Measurements from ENCODE around the gene BRF1. TPM values are rescaled to one million over a fixed set of nuclear protein-coding genes. Genes with fewer than 3 reads are reported as not detected.
A peak's percentile ranks its signal among the peaks of the same experiment; 100 is the strongest.

Gene BRF1
- total and polyA plus RNA-seq, 2 donors = 14.7 to 29.8 TPM

- Histone ChIP-seq H3K36me3 (ENCODE audit: control insufficient read depth in 2 of 2, insufficient read depth in 2 of 2, low read length in 1 of 2) (no peaks in the 10 kb centered on the region), H3K9me3 (ENCODE audit: control insufficient read depth in 2 of 2, insufficient read depth in 1 of 2, low read length in 1 of 2) (no peaks in the 10 kb centered on the region), H3K27ac (ENCODE audit: low read depth in 1 of 2, low read length in 1 of 2) (no peak overlapping the region), H3K27me3 (ENCODE audit: control insufficient read depth in 2 of 2, insufficient read depth in 1 of 2, low read length in 1 of 2) (peaks cover 7 to 71% of the 10 kb centered on the region in 2 donors), H3K4me3 (ENCODE audit: low read length in 2 of 2) (no peak overlapping the region), H3K4me1 (ENCODE audit: control insufficient read depth in 2 of 2, insufficient read depth in 2 of 2, low read length in 2 of 2) (peaks cover 0 to 39% of the 10 kb centered on the region in 2 donors)
- 97% methylated on average over 13 of the region's 13 CpGs for WGBS
- no peak for DNase-seq (ENCODE audit: low read depth in 6 of 9, low spot score in 9 of 9)
Observed at GRCh38 chr14:105179191-105179590, 121.6 kb downstream of the BRF1 start.

GRCh38 chr14:105178868-105179140, 122.0 kb downstream of the BRF1 start:
- no peaks in the 10 kb centered on the region for H3K36me3 ChIP-seq (ENCODE audit: control insufficient read depth in 2 of 2, insufficient read depth in 2 of 2, low read length in 1 of 2)
- no peak overlapping the region for H3K27ac ChIP-seq (ENCODE audit: low read depth in 1 of 2, low read length in 1 of 2)
- DNase-seq (ENCODE audit: low read depth in 6 of 9, low spot score in 9 of 9) = no peak
- H3K9me3 ChIP-seq (ENCODE audit: control insufficient read depth in 2 of 2, insufficient read depth in 1 of 2, low read length in 1 of 2) = no peaks in the 10 kb centered on the region
- peaks cover 7 to 75% of the 10 kb centered on the region in 2 donors for H3K27me3 ChIP-seq (ENCODE audit: control insufficient read depth in 2 of 2, insufficient read depth in 1 of 2, low read length in 1 of 2)
- peaks cover 0 to 40% of the 10 kb centered on the region in 2 donors for H3K4me1 ChIP-seq (ENCODE audit: control insufficient read depth in 2 of 2, insufficient read depth in 2 of 2, low read length in 2 of 2)
- WGBS = 98% methylated on average over 11 of the region's 11 CpGs
- no peak overlapping the region for H3K4me3 ChIP-seq (ENCODE audit: low read length in 2 of 2)

- peaks cover 0 to 40% of the 10 kb centered on the region in 2 donors for H3K4me1 ChIP-seq (ENCODE audit: control insufficient read depth in 2 of 2, insufficient read depth in 2 of 2, low read length in 2 of 2)
- H3K27me3 ChIP-seq (ENCODE audit: control insufficient read depth in 2 of 2, insufficient read depth in 1 of 2, low read length in 1 of 2) = peaks cover 7 to 75% of the 10 kb centered on the region in 2 donors
- no peak overlapping the region for H3K4me3 ChIP-seq (ENCODE audit: low read length in 2 of 2)
- 87% methylated on average over 19 of the region's 19 CpGs for WGBS
- no peaks in the 10 kb centered on the region for H3K36me3 ChIP-seq (ENCODE audit: control insufficient read depth in 2 of 2, insufficient read depth in 2 of 2, low read length in 1 of 2)
- DNase-seq (ENCODE audit: low read depth in 6 of 9, low spot score in 9 of 9) = no peak
- H3K27ac ChIP-seq (ENCODE audit: low read depth in 1 of 2, low read length in 1 of 2) = no peak overlapping the region
- no peaks in the 10 kb centered on the region for H3K9me3 ChIP-seq (ENCODE audit: control insufficient read depth in 2 of 2, insufficient read depth in 1 of 2, low read length in 1 of 2)
Observed at GRCh38 chr14:105178069-105178867, 122.5 kb downstream of the BRF1 start.

- no peaks in the 10 kb centered on the region for H3K9me3 ChIP-seq (ENCODE audit: control insufficient read depth in 2 of 2, insufficient read depth in 1 of 2, low read length in 1 of 2)
- H3K27ac ChIP-seq (ENCODE audit: low read depth in 1 of 2, low read length in 1 of 2) = no peak overlapping the region
- no peak for DNase-seq (ENCODE audit: low read depth in 6 of 9, low spot score in 9 of 9)
- H3K27me3 ChIP-seq (ENCODE audit: control insufficient read depth in 2 of 2, insufficient read depth in 1 of 2, low read length in 1 of 2) = peaks cover 7 to 75% of the 10 kb centered on the region in 2 donors
- WGBS = 85% methylated on average over 11 of the region's 11 CpGs
- no peak overlapping the region for H3K4me3 ChIP-seq (ENCODE audit: low read length in 2 of 2)
- peaks cover 0 to 30% of the 10 kb centered on the region in 2 donors for H3K4me1 ChIP-seq (ENCODE audit: control insufficient read depth in 2 of 2, insufficient read depth in 2 of 2, low read length in 2 of 2)
- H3K36me3 ChIP-seq (ENCODE audit: control insufficient read depth in 2 of 2, insufficient read depth in 2 of 2, low read length in 1 of 2) = no peaks in the 10 kb centered on the region
Observed at GRCh38 chr14:105177082-105177481, 123.7 kb downstream of the BRF1 start.

GRCh38 chr14:105176513-105176912, 124.3 kb downstream of the BRF1 start:
- H3K36me3 ChIP-seq (ENCODE audit: control insufficient read depth in 2 of 2, insufficient read depth in 2 of 2, low read length in 1 of 2) = no peaks in the 10 kb centered on the region
- H3K27me3 ChIP-seq (ENCODE audit: control insufficient read depth in 2 of 2, insufficient read depth in 1 of 2, low read length in 1 of 2) = peaks cover 6 to 75% of the 10 kb centered on the region in 2 donors
- no peak for DNase-seq (ENCODE audit: low read depth in 6 of 9, low spot score in 9 of 9)
- peaks cover 0 to 30% of the 10 kb centered on the region in 2 donors for H3K4me1 ChIP-seq (ENCODE audit: control insufficient read depth in 2 of 2, insufficient read depth in 2 of 2, low read length in 2 of 2)
- WGBS = 80% methylated on average over 15 of the region's 15 CpGs
- H3K9me3 ChIP-seq (ENCODE audit: control insufficient read depth in 2 of 2, insufficient read depth in 1 of 2, low read length in 1 of 2) = no peaks in the 10 kb centered on the region
- H3K4me3 ChIP-seq (ENCODE audit: low read length in 2 of 2) = no peak overlapping the region
- H3K27ac ChIP-seq (ENCODE audit: low read depth in 1 of 2, low read length in 1 of 2) = no peak overlapping the region

GRCh38 chr14:105173901-105174894, 126.6 kb downstream of the BRF1 start:
- Histone ChIP-seq H3K4me1 (ENCODE audit: control insufficient read depth in 2 of 2, insufficient read depth in 2 of 2, low read length in 2 of 2) (peaks cover 0 to 46% of the 10 kb centered on the region in 2 donors), H3K4me3 (ENCODE audit: low read length in 2 of 2) (no peak overlapping the region), H3K27ac (ENCODE audit: low read depth in 1 of 2, low read length in 1 of 2) (no peak overlapping the region), H3K27me3 (ENCODE audit: control insufficient read depth in 2 of 2, insufficient read depth in 1 of 2, low read length in 1 of 2) (peaks cover 19 to 80% of the 10 kb centered on the region in 2 donors), H3K36me3 (ENCODE audit: control insufficient read depth in 2 of 2, insufficient read depth in 2 of 2, low read length in 1 of 2) (no peaks in the 10 kb centered on the region), H3K9me3 (ENCODE audit: control insufficient read depth in 2 of 2, insufficient read depth in 1 of 2, low read length in 1 of 2) (peaks cover 0 to 5% of the 10 kb centered on the region in 2 donors)
- DNase-seq (ENCODE audit: low read depth in 6 of 9, low spot score in 9 of 9) = peak in 1 of 9 donors; percentile 43
- WGBS = 34% methylated on average over 32 of the region's 32 CpGs

GRCh38 chr14:105173145-105173544, 127.7 kb downstream of the BRF1 start:
- Histone ChIP-seq H3K4me3 (ENCODE audit: low read length in 2 of 2) (no peak overlapping the region), H3K36me3 (ENCODE audit: control insufficient read depth in 2 of 2, insufficient read depth in 2 of 2, low read length in 1 of 2) (no peaks in the 10 kb centered on the region), H3K27me3 (ENCODE audit: control insufficient read depth in 2 of 2, insufficient read depth in 1 of 2, low read length in 1 of 2) (peaks cover 27 to 77% of the 10 kb centered on the region in 2 donors), H3K9me3 (ENCODE audit: control insufficient read depth in 2 of 2, insufficient read depth in 1 of 2, low read length in 1 of 2) (peaks cover 0 to 5% of the 10 kb centered on the region in 2 donors), H3K27ac (ENCODE audit: low read depth in 1 of 2, low read length in 1 of 2) (no peak overlapping the region), H3K4me1 (ENCODE audit: control insufficient read depth in 2 of 2, insufficient read depth in 2 of 2, low read length in 2 of 2) (peaks cover 0 to 46% of the 10 kb centered on the region in 2 donors)
- 95% methylated on average over 13 of the region's 13 CpGs for WGBS
- no peak for DNase-seq (ENCODE audit: low read depth in 6 of 9, low spot score in 9 of 9)

- no peaks in the 10 kb centered on the region for H3K36me3 ChIP-seq (ENCODE audit: control insufficient read depth in 2 of 2, insufficient read depth in 2 of 2, low read length in 1 of 2)
- no peak for DNase-seq (ENCODE audit: low read depth in 6 of 9, low spot score in 9 of 9)
- no peak overlapping the region for H3K27ac ChIP-seq (ENCODE audit: low read depth in 1 of 2, low read length in 1 of 2)
- H3K9me3 ChIP-seq (ENCODE audit: control insufficient read depth in 2 of 2, insufficient read depth in 1 of 2, low read length in 1 of 2) = peaks cover 0 to 5% of the 10 kb centered on the region in 2 donors
- H3K27me3 ChIP-seq (ENCODE audit: control insufficient read depth in 2 of 2, insufficient read depth in 1 of 2, low read length in 1 of 2) = peaks cover 33 to 82% of the 10 kb centered on the region in 2 donors
- peaks cover 0 to 46% of the 10 kb centered on the region in 2 donors for H3K4me1 ChIP-seq (ENCODE audit: control insufficient read depth in 2 of 2, insufficient read depth in 2 of 2, low read length in 2 of 2)
- 79% methylated on average over 7 of the region's 7 CpGs for WGBS
- no peak overlapping the region for H3K4me3 ChIP-seq (ENCODE audit: low read length in 2 of 2)
Observed at GRCh38 chr14:105172476-105172875, 128.3 kb downstream of the BRF1 start.

All from thymus (tissue), 11 donors.